GM21619 (cell line): ENCODE results near the gene TMEM69.
"Not testable (repeated sequence)": the region's sequence is repeated elsewhere in the genome, so short reads cannot be mapped to it uniquely, and the experiment has no call there.

Experiments
- ATAC-seq: cut with Tn5 transposase; IDR thresholded peaks from one replicate; pipeline ENCODE4 v1.9.1; 2021; ENCODE audit not compliant: unreplicated experiment

The TMEM69 gene

GRCh38 chr1:45730780-45731319 is 42.9 kb downstream of the TMEM69 start:
- no peak for ATAC-seq

- no peak for ATAC-seq
Measured at GRCh38 chr1:45739137-45739536, 51.2 kb downstream of the TMEM69 start.

DNA sequence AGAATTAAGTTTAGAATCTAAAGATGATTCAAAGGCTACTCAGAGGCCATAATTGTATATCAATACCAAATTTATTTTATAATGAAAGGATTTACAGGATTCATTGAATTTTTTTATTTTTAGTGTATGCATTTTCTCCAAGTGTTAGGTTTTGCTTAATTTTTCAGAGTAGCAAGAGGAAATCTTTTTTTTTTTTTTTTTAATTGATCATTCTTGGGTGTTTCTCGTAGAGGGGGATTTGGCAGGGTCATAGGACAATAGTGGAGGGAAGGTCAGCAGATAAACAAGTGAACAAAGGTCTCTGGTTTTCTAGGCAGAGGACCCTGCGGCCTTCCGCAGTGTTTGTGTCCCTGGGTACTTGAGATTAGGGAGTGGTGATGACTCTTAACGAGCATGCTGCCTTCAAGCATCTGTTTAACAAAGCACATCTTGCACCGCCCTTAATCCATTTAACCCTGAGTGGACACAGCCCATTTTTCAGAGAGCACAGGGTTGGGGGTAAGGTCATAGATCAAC is 51.7 kb downstream of the TMEM69 start:
- ATAC-seq: not testable (repeated sequence)
